NCI-H1930 (cell line): ENCODE data around the gene DES.

Experiments used
- DNase-seq, 2 experiments: peaks; one replicate each; lab custom pipeline; 2025; lab: John Stamatoyannopoulos, UW

DES gene

GRCh38 chr2:219438453-219438852, 20.3 kb downstream of the DES start:
- DNase-seq, result no peak

GRCh38 chr2:219439506-219439905, 21.3 kb downstream of the DES start:
- DNase-seq, result no peak

GRCh38 chr2:219440388-219441256, 22.4 kb downstream of the DES start:
- no peak for DNase-seq

GRCh38 chr2:219441451-219442255, 23.5 kb downstream of the DES start:
- peak; percentile 48 to 60 for DNase-seq

- no peak for DNase-seq
Measured at GRCh38 chr2:219442256-219443015, 24.3 kb downstream of the DES start.

- DNase-seq, result no peak
Measured at GRCh38 chr2:219443016-219443696, 25.0 kb downstream of the DES start.

GRCh38 chr2:219443697-219444023, 25.5 kb downstream of the DES start:
- DNase-seq, result no peak

- no peak for DNase-seq
Measured at GRCh38 chr2:219444566-219445091, 26.5 kb downstream of the DES start.

GRCh38 chr2:219445220-219445640, 27.1 kb downstream of the DES start:
- no peak for DNase-seq

- DNase-seq, result no peak
Measured at GRCh38 chr2:219446101-219446504, 27.9 kb downstream of the DES start.

GRCh38 chr2:219446689-219447088, 28.5 kb downstream of the DES start:
- DNase-seq, result no peak

GRCh38 chr2:219447242-219448098, 29.3 kb downstream of the DES start:
- no peak for DNase-seq

GRCh38 chr2:219448099-219448775, 30.1 kb downstream of the DES start:
- DNase-seq, result no peak

GRCh38 chr2:219448776-219449341, 30.7 kb downstream of the DES start:
- DNase-seq, result no peak

GRCh38 chr2:219449609-219450008, 31.4 kb downstream of the DES start:
- DNase-seq, result no peak

GRCh38 chr2:219451661-219452360, 33.6 kb downstream of the DES start:
- DNase-seq, result no peak

- no peak for DNase-seq
Measured at GRCh38 chr2:219452361-219453317, 34.5 kb downstream of the DES start.
